HG03095 (cell line): Measurements from ENCODE around the gene POU2AF1.

Experiments
- ATAC-seq: cut with Tn5 transposase; IDR thresholded peaks from one replicate; pipeline ENCODE4 v1.9.1; 2021; ENCODE audit warnings: moderate library complexity; ENCODE audit not compliant: unreplicated experiment

POU2AF1 gene

DNA sequence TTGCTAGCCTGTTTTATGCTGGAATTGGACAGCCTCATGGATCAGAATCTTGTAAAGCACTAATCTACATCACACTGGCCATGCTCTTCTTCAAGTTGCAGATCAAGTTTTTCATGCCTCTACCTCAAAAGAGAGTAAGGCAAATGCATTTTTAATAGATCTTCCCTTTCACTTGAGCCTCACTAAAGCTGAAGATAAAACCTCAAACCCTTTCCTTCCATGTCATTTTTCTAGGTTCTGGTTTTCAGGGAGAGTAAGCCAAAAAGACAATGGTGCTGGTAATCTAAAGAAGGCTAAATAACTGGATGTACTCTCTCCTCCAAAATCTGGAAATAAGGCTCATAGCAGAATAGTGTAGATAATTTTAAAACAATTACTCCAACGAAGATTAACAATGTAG lies 28.3 kb downstream of the POU2AF1 start:
- no peak for ATAC-seq

- no peak for ATAC-seq
Measured at GRCh38 chr11:111349191-111349695, 29.8 kb downstream of the POU2AF1 start.

DNA sequence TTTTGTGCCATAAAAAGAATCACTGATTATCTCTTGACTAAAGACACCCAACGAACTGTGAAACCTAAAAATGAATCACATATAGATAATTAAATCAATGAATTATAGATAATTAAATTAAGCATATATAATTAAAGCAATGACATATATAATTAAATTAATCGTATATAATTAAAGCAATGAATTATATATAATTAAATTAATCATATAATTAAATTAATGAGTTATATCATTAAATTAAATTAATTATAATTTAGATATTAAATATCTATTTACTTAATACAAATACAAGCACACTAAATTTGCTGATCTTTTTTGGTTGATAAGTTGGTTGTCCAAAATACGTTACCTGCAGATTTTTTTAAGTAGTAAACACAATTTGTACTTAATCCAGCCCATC lies 30.9 kb downstream of the POU2AF1 start:
- ATAC-seq, result no peak

DNA sequence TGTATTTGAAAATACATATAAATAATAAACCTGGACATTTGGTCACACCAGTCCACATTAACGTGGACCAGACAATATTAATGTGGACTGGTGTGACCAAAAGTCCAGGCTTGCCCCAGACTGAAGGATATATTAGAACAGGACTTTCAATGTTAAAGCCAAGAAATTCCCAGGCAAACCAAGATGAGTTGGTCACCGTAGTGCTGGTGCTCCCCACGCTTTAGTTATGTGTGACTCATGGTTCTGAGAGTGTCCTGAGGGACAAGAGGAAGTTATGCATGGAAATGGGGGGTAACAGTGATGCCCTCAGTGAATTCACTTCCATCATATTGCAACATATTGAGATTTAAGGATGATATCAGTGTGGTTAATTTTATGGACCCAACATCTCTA lies 31.4 kb downstream of the POU2AF1 start:
- ATAC-seq, result no peak

- ATAC-seq, result no peak
Measured at GRCh38 chr11:111347002-111347722, 31.9 kb downstream of the POU2AF1 start.

GRCh38 chr11:111344032-111344431 lies 35.0 kb downstream of the POU2AF1 start:
- ATAC-seq, result no peak

DNA sequence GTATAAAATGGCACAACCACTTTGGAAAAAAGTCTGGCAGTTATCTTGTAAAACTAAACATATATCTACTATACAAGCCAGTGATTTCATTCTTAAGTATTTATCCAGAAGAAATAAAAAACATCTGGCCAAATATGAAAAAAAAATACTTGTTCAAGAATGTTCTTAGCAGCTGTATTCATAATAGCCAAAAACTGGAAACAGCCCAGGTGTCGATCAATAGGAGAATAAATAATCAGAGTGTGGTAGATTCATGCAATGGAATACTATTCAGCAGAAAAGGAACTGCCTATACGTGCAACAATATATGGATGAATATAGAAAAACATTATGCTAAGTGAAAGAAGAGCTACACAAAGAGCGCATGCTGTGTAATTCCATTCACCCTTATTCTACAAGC lies 36.7 kb downstream of the POU2AF1 start:
- ATAC-seq, result no peak

GRCh38 chr11:111339758-111340388 lies 39.2 kb downstream of the POU2AF1 start:
- no peak for ATAC-seq

DNA sequence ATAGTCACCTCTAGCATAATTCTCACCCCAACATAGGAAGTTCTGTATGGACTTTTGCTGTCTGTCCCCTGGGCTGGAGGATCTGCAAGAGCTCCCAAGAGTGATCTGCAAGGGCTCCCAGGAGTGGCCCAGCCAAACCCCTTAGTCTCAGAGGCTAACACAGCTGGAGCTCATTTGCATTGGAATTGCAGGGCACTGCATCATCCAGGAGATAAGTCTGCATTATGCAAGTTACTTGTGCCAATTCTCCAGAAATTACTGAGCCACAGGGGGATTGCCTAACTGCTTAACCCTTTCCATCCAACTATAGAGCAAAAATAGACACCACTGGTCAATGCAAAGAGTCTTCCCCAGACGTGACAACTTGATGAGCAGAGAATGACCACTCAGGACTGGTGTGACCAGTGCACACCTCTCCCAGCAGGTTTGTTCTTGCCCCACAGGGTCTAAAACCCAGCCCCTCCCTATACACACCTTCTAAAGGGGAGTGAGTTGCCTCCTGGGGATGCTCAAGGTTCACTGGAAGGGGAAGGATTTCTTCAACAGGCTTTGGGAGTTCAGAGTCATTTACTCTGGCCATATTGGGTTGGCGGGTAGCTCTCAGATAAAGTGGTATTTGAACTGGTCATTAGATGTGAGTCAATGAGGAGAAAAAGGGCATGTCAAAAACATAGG lies 42.4 kb downstream of the POU2AF1 start:
- no peak for ATAC-seq

- ATAC-seq, result no peak
Measured at GRCh38 chr11:111336062-111336461, 43.0 kb downstream of the POU2AF1 start.

DNA sequence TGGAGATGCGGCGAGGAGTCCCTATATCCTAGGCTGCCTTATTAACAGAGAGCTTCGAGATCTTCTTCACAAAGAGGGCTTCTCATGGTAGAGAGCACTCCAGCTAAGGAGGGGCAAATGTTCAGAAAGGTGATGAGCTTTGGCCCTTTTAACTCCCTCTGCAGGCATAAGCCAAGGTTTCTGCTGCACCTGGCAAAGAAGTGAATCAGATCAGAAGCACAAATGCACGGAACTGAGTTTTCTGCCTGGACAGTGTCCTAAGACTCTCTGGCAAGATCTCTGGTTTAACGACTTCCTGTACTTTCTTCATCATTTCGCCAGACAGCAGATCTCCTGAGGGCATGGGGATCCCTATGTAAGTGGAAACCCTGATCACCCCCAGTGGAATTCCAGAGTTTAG lies 43.5 kb downstream of the POU2AF1 start:
- ATAC-seq, result no peak

DNA sequence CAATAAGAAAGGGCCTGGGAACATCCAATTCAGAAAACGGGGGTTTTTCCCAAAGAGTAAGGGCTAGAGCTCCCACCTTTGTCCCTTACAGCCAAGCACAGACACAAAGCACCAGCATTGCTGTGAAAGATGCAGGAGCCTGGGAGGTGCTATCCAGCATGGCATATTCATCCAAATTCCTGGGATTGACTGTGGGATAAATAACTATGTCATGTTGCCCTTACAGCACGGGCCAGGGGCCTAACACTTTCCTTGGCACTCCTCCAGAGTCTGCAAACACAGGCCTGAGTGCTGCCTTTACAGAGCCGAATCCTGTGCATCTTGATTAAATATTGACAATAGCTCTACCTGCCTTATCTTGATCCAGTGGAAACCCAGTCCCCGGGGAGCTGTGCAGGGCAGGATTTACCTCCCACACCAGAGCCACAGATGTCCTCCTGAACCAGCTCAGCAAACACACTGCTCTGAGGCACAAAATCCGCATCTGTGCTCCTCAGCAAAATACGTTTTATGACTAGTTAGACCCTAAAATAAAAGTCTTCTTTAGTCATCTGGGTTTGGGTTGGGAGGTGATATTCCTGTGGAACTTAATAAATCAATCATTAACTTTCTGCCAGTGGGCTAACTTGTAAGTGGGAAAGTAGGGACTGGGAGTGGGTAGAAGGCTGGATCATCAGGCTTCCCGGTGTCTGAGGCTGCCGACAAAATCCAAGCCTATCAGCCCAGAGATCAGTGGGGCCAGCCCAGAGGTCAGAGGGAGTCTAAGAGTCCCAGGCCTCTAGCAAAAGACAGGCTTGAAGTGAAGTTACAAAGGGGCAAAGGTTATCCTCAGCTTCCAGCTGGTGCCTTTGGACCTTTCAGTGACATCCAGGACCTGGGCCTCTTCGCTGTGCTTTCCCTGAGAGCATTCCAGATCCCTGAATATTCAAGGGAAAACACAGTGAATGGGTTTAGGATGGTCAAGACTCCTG lies 44.3 kb downstream of the POU2AF1 start:
- ATAC-seq, result no peak

DNA sequence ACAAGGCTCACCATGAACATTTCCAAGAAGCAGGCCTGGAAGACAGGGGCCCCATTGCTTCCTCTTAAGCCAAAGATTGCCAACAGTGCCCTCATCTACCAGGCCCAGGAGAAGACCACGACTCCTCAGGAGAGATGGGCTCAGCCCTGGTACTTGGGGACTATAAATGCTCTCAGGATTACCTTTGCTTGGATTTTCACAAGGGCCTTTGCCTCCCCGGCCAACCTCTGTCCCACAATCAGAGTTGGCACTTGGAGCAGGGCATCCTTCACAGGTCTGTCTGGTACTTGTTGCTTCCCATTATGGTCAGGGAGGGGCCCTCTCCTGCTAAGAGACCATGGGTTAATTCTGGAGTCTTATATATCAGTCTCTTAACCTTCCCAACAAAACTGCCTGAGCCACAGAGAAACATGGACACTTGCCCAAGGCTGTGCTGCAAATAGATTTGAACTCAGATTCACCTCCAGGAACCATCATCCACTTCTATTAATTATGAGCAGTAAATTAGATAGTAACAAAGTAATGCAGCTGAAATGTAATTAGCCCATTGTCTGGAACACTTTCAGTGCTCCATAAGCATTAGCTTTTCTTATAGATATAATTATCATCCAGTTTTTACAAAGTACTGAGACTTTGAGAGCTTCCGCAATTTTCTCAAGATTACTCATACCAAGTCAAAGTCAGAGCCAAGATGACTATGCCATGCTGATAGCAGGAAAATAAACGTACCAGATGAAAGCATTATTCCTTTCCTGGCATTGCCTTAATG lies 47.2 kb downstream of the POU2AF1 start:
- no peak for ATAC-seq

- no peak for ATAC-seq
Measured at GRCh38 chr11:111330234-111330893, 48.7 kb downstream of the POU2AF1 start.

- ATAC-seq, result no peak
Measured at GRCh38 chr11:111329306-111330204, 49.5 kb downstream of the POU2AF1 start.

DNA sequence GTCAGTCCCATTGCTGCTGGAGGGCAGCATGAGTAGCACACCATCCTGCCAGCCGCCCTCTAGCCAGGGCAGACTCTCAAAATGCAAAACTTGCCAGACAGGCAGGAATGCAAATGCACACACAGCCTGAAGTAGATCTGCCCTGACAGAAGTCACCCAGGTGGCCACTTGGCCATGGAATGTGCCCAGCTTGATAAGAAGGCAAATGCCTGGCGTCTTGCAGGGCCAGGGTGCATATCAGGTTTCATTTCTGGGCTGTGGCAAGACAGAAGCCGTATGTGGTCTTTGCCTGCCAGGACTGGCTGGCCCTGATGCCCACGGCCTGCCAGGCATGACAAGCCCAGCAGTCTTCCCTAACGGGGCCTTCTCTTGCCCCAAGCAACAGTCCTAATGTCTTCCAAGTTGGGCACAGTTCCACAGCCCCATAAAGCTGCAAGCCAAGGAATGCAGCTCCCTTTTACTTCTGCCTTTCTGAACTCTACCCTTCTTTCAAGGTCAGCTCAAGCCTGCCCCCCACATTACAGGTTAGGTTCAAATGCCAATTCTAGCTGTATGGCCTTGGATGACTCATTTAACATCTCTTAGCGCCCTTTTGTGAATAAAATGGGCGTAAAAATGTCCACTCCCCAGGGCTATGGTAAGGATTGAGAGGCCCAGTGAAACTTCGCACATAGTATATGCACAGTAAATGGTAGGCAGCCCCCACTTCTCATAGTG lies 51.0 kb downstream of the POU2AF1 start:
- no peak for ATAC-seq

GRCh38 chr11:111326824-111327223 lies 52.3 kb downstream of the POU2AF1 start:
- ATAC-seq, result no peak

DNA sequence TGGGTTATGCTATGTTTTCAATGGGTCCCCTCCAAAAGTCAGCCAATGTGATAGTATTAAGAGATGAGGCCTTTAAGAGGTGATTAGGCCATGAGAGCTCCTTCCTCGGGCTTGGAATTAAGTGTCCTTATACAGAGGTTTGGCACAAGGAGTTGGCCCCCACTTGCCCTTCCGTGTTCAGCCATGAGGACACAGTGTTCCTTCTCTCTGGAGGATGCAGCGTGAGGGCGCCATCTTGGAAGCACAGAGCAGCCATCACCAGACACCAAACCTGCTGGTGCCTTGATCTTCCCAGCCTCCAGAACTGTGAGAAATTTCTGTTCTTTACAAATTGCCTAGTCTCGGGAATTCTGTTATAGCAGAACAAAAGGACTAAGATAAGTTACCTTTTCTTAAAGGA lies 53.8 kb downstream of the POU2AF1 start:
- no peak for ATAC-seq
